Measurements from ENCODE around the gene AGAP1.

AGAP1 gene

GRCh38 chr2:236156860-236157194, 663.0 kb downstream of the AGAP1 start:
- no peak for TF ChIP-seq POLR2AphosphoS5 (IDR thresholded peaks at IDR 0.05; ENCODE audit: low read depth, low read length)
- no peak for TF ChIP-seq FOXP2 (optimal IDR thresholded peaks at IDR 0.05; ENCODE audit: borderline replicate concordance, extremely low read depth, extremely low read length, insufficient read depth)
- no peak for TF ChIP-seq TAF1 (IDR thresholded peaks at IDR 0.05; ENCODE audit: borderline replicate concordance, insufficient read depth, low read length)
- no peak for TF ChIP-seq REST (IDR thresholded peaks at IDR 0.05; ENCODE audit: insufficient read depth in 1 of 2, low read depth in 2 of 2, low read length in 2 of 2)

- TF ChIP-seq REST (IDR thresholded peaks at IDR 0.05; ENCODE audit: insufficient read depth in 1 of 2, low read depth in 2 of 2, low read length in 2 of 2) (no peak), TAF1 (IDR thresholded peaks at IDR 0.05; ENCODE audit: borderline replicate concordance, insufficient read depth, low read length) (no peak), FOXP2 (optimal IDR thresholded peaks at IDR 0.05; ENCODE audit: borderline replicate concordance, extremely low read depth, extremely low read length, insufficient read depth) (no peak), POLR2AphosphoS5 (IDR thresholded peaks at IDR 0.05; ENCODE audit: low read depth, low read length) (no peak), SIN3A (IDR thresholded peaks at IDR 0.05; ENCODE audit: borderline replicate concordance, insufficient read depth, low read length) (no peak)
Observed at GRCh38 chr2:236157366-236157765, 663.5 kb downstream of the AGAP1 start.

GRCh38 chr2:236157815-236158498, 664.1 kb downstream of the AGAP1 start:
- no peak for TF ChIP-seq POLR2AphosphoS5 (IDR thresholded peaks at IDR 0.05; ENCODE audit: low read depth, low read length)
- no peak for TF ChIP-seq REST (IDR thresholded peaks at IDR 0.05; ENCODE audit: insufficient read depth in 1 of 2, low read depth in 2 of 2, low read length in 2 of 2)
- TF ChIP-seq FOXP2 (optimal IDR thresholded peaks at IDR 0.05; ENCODE audit: borderline replicate concordance, extremely low read depth, extremely low read length, insufficient read depth) = no peak
- TF ChIP-seq SIN3A (IDR thresholded peaks at IDR 0.05; ENCODE audit: borderline replicate concordance, insufficient read depth, low read length) = no peak
- no peak for TF ChIP-seq TAF1 (IDR thresholded peaks at IDR 0.05; ENCODE audit: borderline replicate concordance, insufficient read depth, low read length)

GRCh38 chr2:236158969-236159777, 665.3 kb downstream of the AGAP1 start:
- TF ChIP-seq SIN3A (IDR thresholded peaks at IDR 0.05; ENCODE audit: borderline replicate concordance, insufficient read depth, low read length) (no peak), POLR2AphosphoS5 (IDR thresholded peaks at IDR 0.05; ENCODE audit: low read depth, low read length) (no peak), FOXP2 (optimal IDR thresholded peaks at IDR 0.05; ENCODE audit: borderline replicate concordance, extremely low read depth, extremely low read length, insufficient read depth) (no peak), REST (IDR thresholded peaks at IDR 0.05; ENCODE audit: insufficient read depth in 1 of 2, low read depth in 2 of 2, low read length in 2 of 2) (no peak), TAF1 (IDR thresholded peaks at IDR 0.05; ENCODE audit: borderline replicate concordance, insufficient read depth, low read length) (no peak)
